ENCODE data around the gene PARP1. TPM values are rescaled to one million over a fixed set of nuclear protein-coding genes. Genes with fewer than 3 reads are reported as not detected.
A peak's percentile ranks its signal among the peaks of the same experiment; 100 is the strongest.

The PARP1 gene
- polyA plus RNA-seq, 1 donor from 2014 or later = 321 TPM

DNA sequence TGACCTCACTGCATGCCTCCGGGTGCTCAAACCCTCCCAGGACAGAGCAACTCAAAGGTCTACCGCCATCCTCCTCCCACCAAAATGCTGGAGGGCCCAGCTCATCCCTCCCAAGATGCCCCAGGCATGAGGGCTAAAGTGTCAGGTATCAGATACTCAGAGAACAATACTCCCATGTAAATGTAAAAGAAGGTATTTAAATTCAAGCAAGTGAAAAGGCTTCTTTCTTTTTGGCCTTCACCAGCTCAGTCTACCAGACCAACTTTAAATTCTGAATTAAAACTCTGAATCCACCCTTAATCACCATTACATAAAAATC, 3.0 kb downstream of the PARP1 start:
- H3K4me1 Mint-ChIP-seq = peaks cover 45 to 66% (median 57%) of the 10 kb centered on the region in 3 donors
- H3K36me3 Mint-ChIP-seq = peaks cover 10% of the 10 kb centered on the region
- no peaks in the 10 kb centered on the region for H3K9me3 Mint-ChIP-seq
- H3K27me3 Mint-ChIP-seq = no peaks in the 10 kb centered on the region
- H3K4me3 Mint-ChIP-seq = peak overlapping the region; percentile 88 to 100 (median 96)
- peak overlapping the region; percentile 16 to 97 (median 84) for H3K27ac Mint-ChIP-seq

GRCh38 chr1:226404063-226404903, 3.6 kb downstream of the PARP1 start:
- H3K27me3 Mint-ChIP-seq = no peaks in the 10 kb centered on the region
- H3K9me3 Mint-ChIP-seq = no peaks in the 10 kb centered on the region
- peak overlapping the region; percentile 84 to 97 (median 84) for H3K27ac Mint-ChIP-seq
- peak overlapping the region; percentile 65 to 100 (median 96) for H3K4me3 Mint-ChIP-seq
- H3K4me1 Mint-ChIP-seq = peaks cover 45 to 67% (median 59%) of the 10 kb centered on the region in 3 donors
- H3K36me3 Mint-ChIP-seq = peaks cover 10% of the 10 kb centered on the region

GRCh38 chr1:226403201-226404034, 4.5 kb downstream of the PARP1 start:
- H3K27me3 Mint-ChIP-seq = no peaks in the 10 kb centered on the region
- H3K9me3 Mint-ChIP-seq = no peaks in the 10 kb centered on the region
- peak overlapping the region; percentile 65 to 100 (median 96) for H3K4me3 Mint-ChIP-seq
- peak overlapping the region; percentile 75 to 84 (median 84) for H3K27ac Mint-ChIP-seq
- peaks cover 40 to 63% (median 56%) of the 10 kb centered on the region in 3 donors for H3K4me1 Mint-ChIP-seq
- H3K36me3 Mint-ChIP-seq = peaks cover 10% of the 10 kb centered on the region

GRCh38 chr1:226402739-226403165, 5.1 kb downstream of the PARP1 start:
- H3K9me3 Mint-ChIP-seq = no peaks in the 10 kb centered on the region
- H3K27me3 Mint-ChIP-seq = no peaks in the 10 kb centered on the region
- H3K27ac Mint-ChIP-seq = peak overlapping the region in 2 of 3 donors; percentile 68 to 91
- H3K4me3 Mint-ChIP-seq = peak overlapping the region in 3 of 4 donors; percentile 12 to 97 (median 50)
- peaks cover 44 to 64% (median 59%) of the 10 kb centered on the region in 3 donors for H3K4me1 Mint-ChIP-seq
- peaks cover 12% of the 10 kb centered on the region for H3K36me3 Mint-ChIP-seq

DNA sequence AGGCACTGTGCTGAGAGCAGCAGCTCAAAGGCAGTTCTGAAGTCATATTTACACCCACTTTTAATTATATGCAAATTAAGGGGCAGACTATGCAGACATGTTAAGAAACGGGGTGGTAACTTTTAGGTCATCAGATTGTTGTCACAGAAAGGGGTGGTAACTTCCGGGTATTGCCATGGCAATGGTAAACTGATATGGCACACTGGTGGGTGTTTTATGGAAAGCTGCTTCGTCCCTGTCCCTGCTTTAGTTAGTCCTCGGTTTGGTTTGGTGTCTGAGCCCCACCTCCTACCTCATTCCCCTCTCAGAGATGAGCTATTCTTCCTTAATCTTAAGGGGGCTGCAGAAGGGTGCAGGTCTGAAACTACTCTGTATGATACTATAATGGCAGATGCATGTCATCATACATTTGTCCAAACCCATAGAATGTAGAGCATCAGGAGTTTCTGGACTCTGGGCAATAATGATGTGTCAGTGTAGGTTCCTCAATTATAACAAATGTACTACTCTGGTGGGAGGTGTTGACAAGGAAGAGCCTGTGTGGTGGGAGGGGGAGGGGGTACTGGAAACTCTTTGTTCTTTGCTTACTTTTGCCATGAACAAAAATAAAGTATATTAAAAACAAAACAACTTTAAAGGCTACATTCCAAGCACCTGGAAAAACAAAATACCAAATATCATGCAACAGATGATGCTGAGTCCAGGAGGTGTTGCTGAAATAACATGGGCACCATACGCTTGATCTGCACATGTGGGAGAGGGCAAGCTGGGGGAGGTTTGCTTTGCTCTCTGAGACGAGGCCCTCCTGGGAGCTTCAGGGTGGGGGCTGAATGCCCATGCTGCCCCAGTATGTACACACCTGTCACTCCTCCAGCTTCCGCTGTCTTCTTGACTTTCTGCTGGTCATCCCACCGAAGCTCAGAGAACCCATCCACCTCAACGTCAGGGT, 6.3 kb downstream of the PARP1 start:
- Mint-ChIP-seq H3K4me1 (peaks cover 53 to 72% (median 59%) of the 10 kb centered on the region in 3 donors), H3K27ac (peak overlapping the region; percentile 46 to 91 (median 60)), H3K9me3 (no peaks in the 10 kb centered on the region), H3K4me3 (peak overlapping the region in 3 of 4 donors; percentile 47 to 68 (median 50)), H3K27me3 (no peaks in the 10 kb centered on the region), H3K36me3 (peaks cover 14% of the 10 kb centered on the region)

DNA sequence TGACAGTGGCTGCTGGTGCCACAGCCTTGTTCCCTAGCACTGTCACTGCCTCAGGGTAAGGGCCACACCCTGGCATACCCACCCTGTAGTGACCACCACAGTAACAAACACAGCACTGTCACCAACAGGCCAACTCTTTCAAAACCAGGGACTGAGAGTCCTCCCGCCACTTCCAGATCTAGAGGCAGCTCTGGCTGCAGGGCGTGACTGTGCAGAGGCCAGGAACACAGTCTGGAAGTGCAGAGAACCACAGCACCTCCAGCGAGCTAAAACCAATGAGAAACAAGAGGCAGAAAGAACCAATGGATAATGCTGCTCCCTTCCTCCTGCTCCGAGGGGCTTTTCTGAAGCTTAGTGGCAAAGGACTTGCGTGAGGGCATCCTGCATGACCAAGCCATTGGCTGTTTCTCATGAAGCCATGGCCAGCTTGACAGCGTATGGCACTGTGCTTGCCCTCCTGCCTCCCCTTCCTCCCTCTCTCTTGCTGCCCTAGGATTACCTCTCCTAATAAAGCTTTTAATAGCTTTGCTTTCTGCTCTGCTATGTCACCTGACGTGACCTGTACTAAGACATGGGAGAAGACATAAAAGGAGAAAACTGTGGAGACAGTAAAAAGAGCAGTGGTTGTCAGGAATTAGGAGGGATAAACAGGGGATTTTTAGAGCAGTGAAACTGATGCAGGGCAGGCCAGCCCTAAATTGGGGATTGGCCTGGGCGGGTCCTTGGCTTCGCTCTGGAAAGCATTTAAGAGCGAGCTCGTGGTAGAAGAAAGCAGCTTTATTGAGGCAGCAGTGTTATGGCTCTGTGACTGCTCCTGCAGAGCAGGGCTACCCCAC, 7.2 kb downstream of the PARP1 start:
- Mint-ChIP-seq H3K4me3 (no peak overlapping the region), H3K27me3 (no peaks in the 10 kb centered on the region), H3K36me3 (peaks cover 15% of the 10 kb centered on the region)

DNA sequence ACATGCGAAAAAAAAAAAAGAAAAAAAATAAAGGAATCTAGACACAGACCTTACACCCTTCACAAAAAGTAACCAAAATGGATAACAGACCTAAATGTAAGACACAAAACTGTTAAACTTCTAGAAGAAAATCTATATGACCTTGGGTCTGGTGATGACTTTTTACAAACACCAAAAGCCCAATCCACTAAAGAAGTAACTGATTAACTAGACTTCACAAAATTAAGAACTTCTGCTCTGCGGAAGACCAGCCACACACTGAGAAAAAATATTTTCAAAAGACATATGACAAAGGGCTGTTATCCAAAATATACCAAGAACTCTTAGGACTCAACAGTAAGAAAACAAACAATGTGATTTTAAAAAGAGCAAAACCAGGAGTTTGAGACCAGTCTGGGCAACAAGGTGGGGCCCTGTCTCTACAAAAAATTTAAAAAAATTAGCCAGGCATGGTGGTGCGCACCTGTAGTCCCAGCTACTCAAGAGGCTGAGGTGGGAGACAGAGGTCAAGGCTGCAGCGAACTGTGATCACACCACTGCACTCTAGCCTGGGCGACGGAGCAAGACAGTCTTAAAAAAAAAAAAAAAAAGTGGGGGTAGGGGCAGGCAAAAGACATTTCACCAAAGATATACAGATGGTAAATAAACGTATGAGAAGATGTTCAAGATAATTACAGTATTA, 9.8 kb downstream of the PARP1 start:
- no peak overlapping the region for H3K4me3 Mint-ChIP-seq
- no peaks in the 10 kb centered on the region for H3K9me3 Mint-ChIP-seq
- peaks cover 20% of the 10 kb centered on the region for H3K36me3 Mint-ChIP-seq
- peak overlapping the region in 2 of 3 donors; percentile 46 to 83 for H3K27ac Mint-ChIP-seq
- no peaks in the 10 kb centered on the region for H3K27me3 Mint-ChIP-seq
- peaks cover 41 to 53% (median 47%) of the 10 kb centered on the region in 3 donors for H3K4me1 Mint-ChIP-seq

More for the DNA sequence above, 7.2 kb downstream of the PARP1 start:
- Mint-ChIP-seq H3K27ac (peak overlapping the region in 2 of 3 donors; percentile 46 to 91), H3K4me1 (peaks cover 45 to 66% (median 58%) of the 10 kb centered on the region in 3 donors), H3K9me3 (no peaks in the 10 kb centered on the region)

DNA sequence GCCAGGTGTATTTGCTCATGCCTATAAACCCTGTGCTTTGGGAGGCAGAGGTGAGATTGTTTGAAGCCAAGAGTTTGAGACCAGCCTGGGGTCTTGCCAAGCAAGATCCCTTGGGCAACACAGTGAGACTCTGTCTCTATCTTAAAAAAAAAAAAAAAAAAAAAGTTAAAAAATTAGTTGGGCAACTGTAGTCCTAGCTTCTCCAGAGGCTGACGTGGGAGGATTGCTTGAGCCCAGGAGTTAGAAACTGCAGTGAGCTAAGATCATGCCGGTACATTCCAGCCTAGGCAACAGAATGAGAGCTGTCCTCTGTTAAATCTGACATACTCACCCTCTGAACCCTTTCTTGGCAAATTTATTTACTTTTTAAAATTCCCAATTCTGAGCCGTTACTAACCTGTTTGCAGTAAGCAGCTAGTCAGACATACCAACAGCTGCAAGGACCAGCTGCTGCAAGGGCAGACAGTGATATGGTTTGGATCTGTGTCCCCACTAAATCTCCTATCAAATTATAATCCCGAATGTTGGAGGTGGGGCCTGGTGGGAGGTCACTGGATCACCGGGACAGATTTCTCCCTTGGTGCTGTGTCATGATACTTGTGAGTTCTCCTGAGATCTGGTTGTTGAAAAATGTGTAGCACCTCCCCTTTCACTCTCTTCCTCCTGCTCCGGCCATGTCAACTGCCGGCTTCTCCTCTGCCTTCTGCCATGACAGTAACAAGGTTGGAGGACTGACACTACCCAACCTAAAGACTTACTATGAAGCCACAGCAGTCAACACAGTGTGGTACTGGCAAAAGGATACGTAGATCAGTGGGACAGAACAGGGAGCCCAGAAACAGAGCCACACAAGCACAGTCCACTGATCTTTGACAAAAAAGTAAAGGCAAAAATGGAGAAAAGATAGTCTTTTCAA, 10.6 kb downstream of the PARP1 start:
- H3K4me1 Mint-ChIP-seq = peaks cover 42 to 48% (median 44%) of the 10 kb centered on the region in 3 donors
- H3K9me3 Mint-ChIP-seq = no peaks in the 10 kb centered on the region
- H3K27me3 Mint-ChIP-seq = no peaks in the 10 kb centered on the region
- peak overlapping the region in 2 of 3 donors; percentile 46 to 50 for H3K27ac Mint-ChIP-seq
- H3K4me3 Mint-ChIP-seq = no peak overlapping the region
- H3K36me3 Mint-ChIP-seq = peaks cover 16% of the 10 kb centered on the region

GRCh38 chr1:226395753-226396152, 12.1 kb downstream of the PARP1 start:
- Mint-ChIP-seq H3K27ac (no peak overlapping the region), H3K27me3 (no peaks in the 10 kb centered on the region), H3K4me1 (peaks cover 34 to 36% (median 34%) of the 10 kb centered on the region in 3 donors), H3K36me3 (peaks cover 13% of the 10 kb centered on the region), H3K9me3 (no peaks in the 10 kb centered on the region), H3K4me3 (no peak overlapping the region)

- Mint-ChIP-seq H3K9me3 (no peaks in the 10 kb centered on the region), H3K27me3 (no peaks in the 10 kb centered on the region), H3K4me3 (no peak overlapping the region), H3K4me1 (peaks cover 25 to 33% (median 29%) of the 10 kb centered on the region in 3 donors), H3K36me3 (peaks cover 10% of the 10 kb centered on the region), H3K27ac (peak overlapping the region in 1 of 3 donors; percentile 31)
These were observed 13.4 kb downstream of the PARP1 start for GRCh38 chr1:226394462-226394861.

DNA sequence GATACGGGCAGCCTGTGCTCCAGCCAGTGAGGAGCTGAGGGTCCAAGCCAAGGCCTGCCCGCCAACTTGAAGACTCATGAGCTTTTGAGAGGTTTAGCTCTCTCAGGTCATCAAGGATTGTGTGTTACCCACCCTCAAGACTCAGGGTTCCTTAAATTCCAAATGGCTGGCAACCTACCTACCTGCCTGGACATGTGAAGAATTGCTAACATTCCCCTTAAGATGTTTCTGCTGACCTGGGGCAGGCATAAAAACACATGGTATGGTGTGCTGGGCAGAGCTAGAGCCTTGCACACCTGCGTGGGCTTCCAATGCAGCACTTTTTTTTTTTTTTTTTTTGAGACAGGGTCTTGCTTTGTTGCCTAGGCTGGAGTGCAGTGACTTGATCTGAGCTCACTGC, 17.2 kb downstream of the PARP1 start:
- H3K4me1 Mint-ChIP-seq = peaks cover 12 to 17% (median 17%) of the 10 kb centered on the region in 3 donors
- H3K9me3 Mint-ChIP-seq = no peaks in the 10 kb centered on the region
- no peak overlapping the region for H3K4me3 Mint-ChIP-seq
- H3K27me3 Mint-ChIP-seq = no peaks in the 10 kb centered on the region
- peaks cover 4% of the 10 kb centered on the region for H3K36me3 Mint-ChIP-seq
- H3K27ac Mint-ChIP-seq = no peak overlapping the region

DNA sequence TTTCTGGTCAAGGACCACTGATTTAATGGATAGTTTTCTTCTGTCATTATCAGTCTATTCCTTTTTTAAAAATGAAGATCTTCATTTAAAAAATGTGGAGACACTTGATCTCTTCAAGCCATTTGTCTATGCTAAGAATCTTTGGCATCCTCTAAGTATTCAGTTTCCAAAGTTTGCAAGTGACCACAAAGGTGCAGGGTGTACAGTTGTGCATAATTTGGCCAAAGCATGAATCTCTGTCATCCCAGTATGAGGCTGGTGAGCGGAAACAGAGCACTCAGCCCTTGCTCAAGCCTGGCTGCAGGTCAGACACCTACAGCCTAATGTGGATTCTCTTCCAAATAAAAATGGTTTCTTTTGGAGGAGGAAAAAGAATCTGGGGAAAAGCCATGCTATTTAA, 19.8 kb downstream of the PARP1 start:
- Mint-ChIP-seq H3K27ac (no peak overlapping the region), H3K4me3 (no peak overlapping the region), H3K27me3 (no peaks in the 10 kb centered on the region), H3K4me1 (peaks cover 2 to 8% (median 2%) of the 10 kb centered on the region in 3 donors), H3K9me3 (no peaks in the 10 kb centered on the region), H3K36me3 (no peaks in the 10 kb centered on the region)
